Keratinocyte (primary cell): Measurements from ENCODE around the gene AGMAT. TPM values are rescaled to one million over a fixed set of nuclear protein-coding genes. Genes with fewer than 3 reads are reported as not detected.

ENCODE experiments used
- DNase-seq: peaks from one replicate; pipeline ENCODE4 v3.0.0-alpha.2; 2011; ENCODE audit warnings: low read depth, missing footprints, low spot score
- FAIRE-seq: peaks from 2 replicates; lab custom pipeline; 2011; peaks lifted over from hg19 to GRCh38; lab: Jason Lieb, UNC
- H2AFZ ChIP-seq: 2 replicates; pipeline ENCODE4 v1.6.0; 2012; ENCODE audit warnings: low read length, control low read depth, inconsistent platforms; ENCODE audit not compliant: control insufficient read depth
- H3K27ac ChIP-seq: 2 replicates; pipeline ENCODE4 v1.5.1; 2011; ENCODE audit warnings: low read length; ENCODE audit not compliant: control insufficient read depth, insufficient read depth
- H3K27me3 ChIP-seq: 3 replicates; pipeline ENCODE4 v1.6.0; 2011; ENCODE audit warnings: low read length; ENCODE audit not compliant: control insufficient read depth, insufficient read depth; ENCODE audit errors: extremely low read depth
- H3K36me3 ChIP-seq, 2 experiments: 2 replicates in 1 of 2; 3 replicates in 1 of 2; pipeline ENCODE4 v1.5.1; 2011; ENCODE audit warnings: low read length in 2 of 2, mild to moderate bottlenecking in 1 of 2; ENCODE audit not compliant: control insufficient read depth in 2 of 2, insufficient read depth in 2 of 2; ENCODE audit errors: extremely low read depth in 1 of 2
- H3K4me1 ChIP-seq: 3 replicates; pipeline ENCODE4 v1.5.1; 2011; ENCODE audit warnings: low read length; ENCODE audit not compliant: control insufficient read depth, insufficient read depth; ENCODE audit errors: extremely low read depth
- H3K4me2 ChIP-seq: 3 replicates; pipeline ENCODE4 v1.6.0; 2011; ENCODE audit warnings: low read depth, low read length; ENCODE audit not compliant: control insufficient read depth, insufficient read depth; ENCODE audit errors: extremely low read depth
- H3K4me3 ChIP-seq, 3 experiments: fragments of 200-600 bp in 1 of 3; sonication (generic) in 1 of 3; 2 replicates in 2 of 3; 3 replicates in 1 of 3; pipeline ENCODE4 v1.5.1; 2011 to 2016; ENCODE audit warnings: low read length in 3 of 3, mild to moderate bottlenecking in 3 of 3, control low read depth in 2 of 3, inconsistent platforms in 1 of 3, low read depth in 1 of 3, mixed read lengths in 1 of 3, mixed run types in 1 of 3, moderate library complexity in 1 of 3; ENCODE audit not compliant: control insufficient read depth in 2 of 3, insufficient read depth in 2 of 3; ENCODE audit errors: extremely low read depth in 1 of 3
- H3K79me2 ChIP-seq: 2 replicates; pipeline ENCODE4 v1.6.0; 2012; ENCODE audit warnings: low read length; ENCODE audit not compliant: control insufficient read depth, insufficient read depth
- H3K9ac ChIP-seq: 3 replicates; pipeline ENCODE4 v1.6.0; 2011; ENCODE audit warnings: low read length; ENCODE audit not compliant: control insufficient read depth, insufficient read depth; ENCODE audit errors: extremely low read depth
- H3K9me1 ChIP-seq: 3 replicates; pipeline ENCODE4 v1.6.0; 2011; ENCODE audit warnings: low read length; ENCODE audit not compliant: control insufficient read depth, insufficient read depth; ENCODE audit errors: extremely low read depth
- H3K9me3 ChIP-seq: 2 replicates; pipeline ENCODE4 v1.5.1; 2012; ENCODE audit warnings: low read depth, low read length; ENCODE audit not compliant: control insufficient read depth
- H4K20me1 ChIP-seq: 3 replicates; pipeline ENCODE4 v1.6.0; 2011; ENCODE audit warnings: low read length; ENCODE audit not compliant: control insufficient read depth, insufficient read depth; ENCODE audit errors: extremely low read depth
- EZH2 ChIP-seq: IDR thresholded peaks from one replicate; pipeline ENCODE4 v1.6.1; 2012; ENCODE audit warnings: inconsistent platforms, mild to moderate bottlenecking, low read length, moderate library complexity
- dilution Hi-C: fragments of 300-500 bp; cut with MboI; formaldehyde crosslinking; loops from one replicate; pipeline ENCODE4 v1.7.0; 2020; ENCODE audit warnings: low sequenced_read_pairs; ENCODE audit not compliant: extremely low pct_ligation_motif_present
- polyA plus RNA-seq, 5 experiments: library from polyadenylated mRNA; depleted of rRNA in 3 of 5; stranded (reverse) in 3 of 5; stranded (forward) in 1 of 5; unstranded in 1 of 5; fragments of >200 nt; gene quantifications; 1 replicate in 1 of 5; 2 replicates in 3 of 5; 3 replicates in 1 of 5; pipeline versions ENCODE4 v1.2.1 to v1.2.3, GENCODE V29; 2011 to 2012; ENCODE audit warnings: missing spikeins in 2 of 5, low read depth in 1 of 5, low replicate concordance in 1 of 5
- TF ChIP-seq, protein P1 (sequence below), 3 experiments: IDR thresholded peaks in 1 of 3; conservative IDR thresholded peaks in 1 of 3; optimal IDR thresholded peaks in 1 of 3; 2 replicates in 2 of 3; 3 replicates in 1 of 3; pipeline versions ENCODE3 to v1.5.1; 2011; ENCODE audit warnings: low read length in 3 of 3, mild to moderate bottlenecking in 3 of 3, moderate library complexity in 2 of 3, control low read depth in 1 of 3, inconsistent platforms in 1 of 3; ENCODE audit not compliant: insufficient read depth in 2 of 3; ENCODE audit errors: extremely low read depth in 1 of 3

AGMAT gene
- polyA plus RNA-seq, 1 donor (not counting 4 experiments of a cell fraction or from before 2014, with no cell fraction given) = 0.21 TPM

DNA sequence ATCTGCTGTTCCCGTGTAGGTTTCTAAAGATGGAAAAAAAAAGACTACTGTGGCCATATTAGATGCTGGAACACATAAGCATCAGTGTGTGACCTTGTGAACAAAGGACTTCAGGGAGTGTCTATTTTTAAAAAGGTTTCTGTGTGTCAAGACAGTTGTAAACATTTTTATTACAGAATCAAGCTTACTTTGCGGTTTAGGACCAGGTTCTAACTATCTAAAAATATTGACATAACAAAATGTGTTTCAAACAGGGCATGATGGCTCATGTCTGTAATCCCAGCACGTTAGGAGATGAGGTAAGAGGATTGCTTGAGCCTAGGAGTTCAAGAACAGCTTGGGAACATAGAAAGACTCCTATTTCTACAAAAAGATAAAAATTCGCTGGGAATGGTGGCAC is 25.3 kb upstream of the AGMAT start:
- Histone ChIP-seq H3K4me1 (no peaks in the 10 kb centered on the region), H3K9ac (no peak overlapping the region), H3K9me3 (no peaks in the 10 kb centered on the region), H3K9me1 (no peaks in the 10 kb centered on the region), H3K4me3 (no peak overlapping the region), H3K27ac (no peak overlapping the region), H3K4me2 (no peak overlapping the region), H3K79me2 (no peaks in the 10 kb centered on the region), H4K20me1 (no peaks in the 10 kb centered on the region), H2AFZ (no peak overlapping the region), H3K36me3 (no peaks in the 10 kb centered on the region), H3K27me3 (no peaks in the 10 kb centered on the region)
- FAIRE-seq (no peak), DNase-seq (no peak)
- TF ChIP-seq, protein P1, sequence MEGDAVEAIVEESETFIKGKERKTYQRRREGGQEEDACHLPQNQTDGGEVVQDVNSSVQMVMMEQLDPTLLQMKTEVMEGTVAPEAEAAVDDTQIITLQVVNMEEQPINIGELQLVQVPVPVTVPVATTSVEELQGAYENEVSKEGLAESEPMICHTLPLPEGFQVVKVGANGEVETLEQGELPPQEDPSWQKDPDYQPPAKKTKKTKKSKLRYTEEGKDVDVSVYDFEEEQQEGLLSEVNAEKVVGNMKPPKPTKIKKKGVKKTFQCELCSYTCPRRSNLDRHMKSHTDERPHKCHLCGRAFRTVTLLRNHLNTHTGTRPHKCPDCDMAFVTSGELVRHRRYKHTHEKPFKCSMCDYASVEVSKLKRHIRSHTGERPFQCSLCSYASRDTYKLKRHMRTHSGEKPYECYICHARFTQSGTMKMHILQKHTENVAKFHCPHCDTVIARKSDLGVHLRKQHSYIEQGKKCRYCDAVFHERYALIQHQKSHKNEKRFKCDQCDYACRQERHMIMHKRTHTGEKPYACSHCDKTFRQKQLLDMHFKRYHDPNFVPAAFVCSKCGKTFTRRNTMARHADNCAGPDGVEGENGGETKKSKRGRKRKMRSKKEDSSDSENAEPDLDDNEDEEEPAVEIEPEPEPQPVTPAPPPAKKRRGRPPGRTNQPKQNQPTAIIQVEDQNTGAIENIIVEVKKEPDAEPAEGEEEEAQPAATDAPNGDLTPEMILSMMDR (optimal IDR thresholded peaks at IDR 0.05 in 1 of 3, IDR thresholded peaks at IDR 0.05 in 1 of 3, conservative IDR thresholded peaks at IDR 0.05 in 1 of 3; ENCODE audit: extremely low read depth in 1 of 3, insufficient read depth in 2 of 3, low read length in 3 of 3) = no peak
- no peak for TF ChIP-seq EZH2
- dilution Hi-C loops = no loop called here

DNA sequence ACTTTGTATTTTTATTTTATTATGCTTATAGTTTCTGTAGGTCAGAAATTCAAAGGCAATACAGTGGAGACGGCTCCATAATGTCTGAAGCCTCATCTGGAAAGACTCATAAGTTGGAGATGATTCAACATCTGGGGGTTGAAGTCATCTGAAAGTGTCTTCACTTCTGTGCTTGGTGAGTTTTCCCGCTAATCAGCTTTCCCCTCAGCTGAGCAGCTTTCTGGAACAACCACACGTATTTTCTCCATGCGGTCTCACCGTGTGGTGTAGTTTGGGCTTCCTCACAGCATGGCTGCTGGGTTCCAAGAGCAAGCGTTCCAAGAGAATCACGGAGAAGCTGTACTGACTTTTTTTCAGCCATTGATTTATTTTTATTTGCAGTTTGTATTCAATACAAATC is 24.8 kb upstream of the AGMAT start:
- Histone ChIP-seq H3K36me3 (no peaks in the 10 kb centered on the region), H3K4me1 (no peaks in the 10 kb centered on the region), H3K79me2 (no peaks in the 10 kb centered on the region), H2AFZ (no peak overlapping the region), H3K9me1 (no peaks in the 10 kb centered on the region), H3K27ac (no peak overlapping the region), H3K4me3 (no peak overlapping the region), H4K20me1 (no peaks in the 10 kb centered on the region), H3K9ac (no peak overlapping the region), H3K4me2 (no peak overlapping the region), H3K9me3 (no peaks in the 10 kb centered on the region), H3K27me3 (no peaks in the 10 kb centered on the region)
- TF ChIP-seq EZH2 = no peak
- TF ChIP-seq, protein P1 (optimal IDR thresholded peaks at IDR 0.05 in 1 of 3, IDR thresholded peaks at IDR 0.05 in 1 of 3, conservative IDR thresholded peaks at IDR 0.05 in 1 of 3; ENCODE audit: extremely low read depth in 1 of 3, insufficient read depth in 2 of 3, low read length in 3 of 3) = no peak
- FAIRE-seq (no peak), DNase-seq (no peak)
- dilution Hi-C loops = no loop called here
